AG20443 (cell line): ENCODE results near the gene SLC25A38.

Source experiments
- DNase-seq: peaks from one replicate; pipeline ENCODE4 v3.0.0; 2012; ENCODE audit warnings: low spot score, mixed read lengths

Gene SLC25A38

GRCh38 chr3:39378088-39378487 lies 5.1 kb upstream of the SLC25A38 start:
- DNase-seq, result peak; percentile 34

- DNase-seq, result no peak
These were observed 4.0 kb upstream of the SLC25A38 start for GRCh38 chr3:39378957-39379777.

GRCh38 chr3:39379778-39380155 lies 3.4 kb upstream of the SLC25A38 start:
- DNase-seq, result no peak

- DNase-seq, result no peak
These were observed 1.7 kb upstream of the SLC25A38 start for GRCh38 chr3:39381432-39381831.

GRCh38 chr3:39383881-39384664 lies 903 bp downstream of the SLC25A38 start:
- DNase-seq, result peak; percentile 99

- no peak for DNase-seq
These were observed 1.5 kb downstream of the SLC25A38 start for GRCh38 chr3:39384665-39385000.

GRCh38 chr3:39385456-39386090 lies 2.4 kb downstream of the SLC25A38 start:
- DNase-seq, result no peak

- DNase-seq, result no peak
These were observed 3.1 kb downstream of the SLC25A38 start for GRCh38 chr3:39386318-39386717.

GRCh38 chr3:39387411-39387975 lies 4.3 kb downstream of the SLC25A38 start:
- no peak for DNase-seq

- no peak for DNase-seq
These were observed 5.0 kb downstream of the SLC25A38 start for GRCh38 chr3:39388153-39388552.

- no peak for DNase-seq
These were observed 5.6 kb downstream of the SLC25A38 start for GRCh38 chr3:39388741-39389248.

- DNase-seq, result no peak
These were observed 7.0 kb downstream of the SLC25A38 start for GRCh38 chr3:39390181-39390580.

GRCh38 chr3:39396690-39397089 lies 13.5 kb downstream of the SLC25A38 start:
- DNase-seq, result no peak

- no peak for DNase-seq
These were observed 15.5 kb downstream of the SLC25A38 start for GRCh38 chr3:39398700-39399099.

GRCh38 chr3:39401983-39402382 lies 18.8 kb downstream of the SLC25A38 start:
- no peak for DNase-seq

GRCh38 chr3:39404943-39405686 lies 21.9 kb downstream of the SLC25A38 start:
- no peak for DNase-seq

- no peak for DNase-seq
These were observed 22.7 kb downstream of the SLC25A38 start for GRCh38 chr3:39405687-39406367.

- peak; percentile 96 for DNase-seq
These were observed 23.4 kb downstream of the SLC25A38 start, which contains the start of gene RPSA for GRCh38 chr3:39406368-39407258. Gene RPSA, plus strand, starts transcription at chr3:39406720. Its CDS starts 934 bp downstream, at chr3:39407654.

GRCh38 chr3:39407259-39407629 lies 24.1 kb downstream of the SLC25A38 start:
- DNase-seq, result no peak
